Loucy (cell line): Measurements from ENCODE around the gene B3GALNT1.
"Not testable (repeated sequence)": the region's sequence is repeated elsewhere in the genome, so short reads cannot be mapped to it uniquely, and the experiment has no call there.

Experiments
- H2AFZ ChIP-seq: fragments of 200-600 bp; sonication (generic); 2 replicates; pipeline ENCODE4 v1.6.0; 2016; ENCODE audit warnings: antibody characterized with exemption, mild to moderate bottlenecking, low read length, moderate library complexity
- H3F3A ChIP-seq: fragments of 200-600 bp; 2 replicates; pipeline ENCODE4 v1.6.0; 2016; ENCODE audit warnings: antibody characterized with exemption, low read depth, mild to moderate bottlenecking
- H3K27me3 ChIP-seq: fragments of 200-600 bp; sonication (generic); 2 replicates; pipeline ENCODE4 v1.6.1; 2014; ENCODE audit warnings: low read length, mild to moderate bottlenecking; ENCODE audit not compliant: insufficient read depth, poor library complexity, severe bottlenecking
- H3K36me3 ChIP-seq: fragments of 200-600 bp; sonication (generic); 2 replicates; pipeline ENCODE4 v1.6.1; 2016; ENCODE audit warnings: low read length; ENCODE audit not compliant: insufficient read depth
- H3K4me1 ChIP-seq: fragments of 200-600 bp; sonication (generic); 2 replicates; pipeline ENCODE4 v1.5.1; 2014; ENCODE audit warnings: low read length, mild to moderate bottlenecking; ENCODE audit not compliant: insufficient read depth, poor library complexity, severe bottlenecking
- H3K4me2 ChIP-seq: fragments of 200-600 bp; sonication (generic); 2 replicates; pipeline ENCODE4 v1.6.0; 2014; ENCODE audit warnings: antibody characterized with exemption, low read length, low read depth, mild to moderate bottlenecking; ENCODE audit not compliant: poor library complexity, severe bottlenecking
- H3K4me3 ChIP-seq: fragments of 200-600 bp; sonication (generic); 2 replicates; pipeline ENCODE4 v1.5.1; 2014; ENCODE audit warnings: low read length, mild to moderate bottlenecking, mixed read lengths; ENCODE audit not compliant: poor library complexity, severe bottlenecking
- H3K79me2 ChIP-seq: fragments of 200-600 bp; sonication (generic); 2 replicates; pipeline ENCODE4 v1.6.1; 2014; ENCODE audit warnings: low read length; ENCODE audit not compliant: insufficient read depth
- H3K9ac ChIP-seq: fragments of 200-600 bp; sonication (generic); 2 replicates; pipeline ENCODE4 v1.6.0; 2014; ENCODE audit warnings: mild to moderate bottlenecking, low read depth, low read length, moderate library complexity; ENCODE audit not compliant: poor library complexity, severe bottlenecking
- H3K9me2 ChIP-seq: fragments of 200-600 bp; sonication (generic); replicated peaks from 2 replicates; pipeline ENCODE4 v1.6.1; 2016; ENCODE audit warnings: low read depth, low read length, mixed read lengths
- H3K9me3 ChIP-seq: fragments of 200-600 bp; sonication (generic); 2 replicates; pipeline ENCODE4 v1.6.1; 2014; ENCODE audit warnings: mild to moderate bottlenecking, antibody characterized with exemption, low read length, low read depth; ENCODE audit not compliant: insufficient read depth
- H4K20me1 ChIP-seq: fragments of 200-600 bp; sonication (generic); 2 replicates; pipeline ENCODE4 v1.6.0; 2014; ENCODE audit warnings: antibody characterized with exemption, low read length, mild to moderate bottlenecking; ENCODE audit not compliant: insufficient read depth, poor library complexity, severe bottlenecking
- EZH2phosphoT487 ChIP-seq: fragments of 200-600 bp; IDR thresholded peaks from 2 replicates; pipeline ENCODE4 v1.6.1; 2018; ENCODE audit warnings: antibody characterized with exemption, mild to moderate bottlenecking, moderate library complexity, borderline replicate concordance
- TF ChIP-seq, protein P1 (sequence below): fragments of 200-600 bp; sonication (generic); conservative IDR thresholded peaks from 2 replicates; pipeline ENCODE4 v1.5.1; 2014; ENCODE audit warnings: mild to moderate bottlenecking, antibody characterized with exemption, low read length

Gene B3GALNT1

GRCh38 chr3:161035711-161036110, 69.4 kb downstream of the B3GALNT1 start:
- Histone ChIP-seq H3K9me2 (no peaks in the 10 kb centered on the region), H4K20me1 (no peaks in the 10 kb centered on the region), H3K4me1 (peaks cover 44% of the 10 kb centered on the region), H3F3A (peaks cover 10% of the 10 kb centered on the region), H3K4me3 (peak overlapping the region; percentile 69), H3K27me3 (no peaks in the 10 kb centered on the region), H3K9me3 (peaks cover 6% of the 10 kb centered on the region; the same call in 1 of the 2 replicates), H3K4me2 (peak overlapping the region; percentile 92), H3K36me3 (no peaks in the 10 kb centered on the region), H3K9ac (peak overlapping the region; percentile 71), H3K79me2 (no peaks in the 10 kb centered on the region; the same call in 1 of the 2 replicates), H2AFZ (peak overlapping the region; percentile 30; the same call in 1 of the 2 replicates)
- TF ChIP-seq EZH2phosphoT487 = no peak
- TF ChIP-seq, protein P1, sequence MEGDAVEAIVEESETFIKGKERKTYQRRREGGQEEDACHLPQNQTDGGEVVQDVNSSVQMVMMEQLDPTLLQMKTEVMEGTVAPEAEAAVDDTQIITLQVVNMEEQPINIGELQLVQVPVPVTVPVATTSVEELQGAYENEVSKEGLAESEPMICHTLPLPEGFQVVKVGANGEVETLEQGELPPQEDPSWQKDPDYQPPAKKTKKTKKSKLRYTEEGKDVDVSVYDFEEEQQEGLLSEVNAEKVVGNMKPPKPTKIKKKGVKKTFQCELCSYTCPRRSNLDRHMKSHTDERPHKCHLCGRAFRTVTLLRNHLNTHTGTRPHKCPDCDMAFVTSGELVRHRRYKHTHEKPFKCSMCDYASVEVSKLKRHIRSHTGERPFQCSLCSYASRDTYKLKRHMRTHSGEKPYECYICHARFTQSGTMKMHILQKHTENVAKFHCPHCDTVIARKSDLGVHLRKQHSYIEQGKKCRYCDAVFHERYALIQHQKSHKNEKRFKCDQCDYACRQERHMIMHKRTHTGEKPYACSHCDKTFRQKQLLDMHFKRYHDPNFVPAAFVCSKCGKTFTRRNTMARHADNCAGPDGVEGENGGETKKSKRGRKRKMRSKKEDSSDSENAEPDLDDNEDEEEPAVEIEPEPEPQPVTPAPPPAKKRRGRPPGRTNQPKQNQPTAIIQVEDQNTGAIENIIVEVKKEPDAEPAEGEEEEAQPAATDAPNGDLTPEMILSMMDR = no peak

DNA sequence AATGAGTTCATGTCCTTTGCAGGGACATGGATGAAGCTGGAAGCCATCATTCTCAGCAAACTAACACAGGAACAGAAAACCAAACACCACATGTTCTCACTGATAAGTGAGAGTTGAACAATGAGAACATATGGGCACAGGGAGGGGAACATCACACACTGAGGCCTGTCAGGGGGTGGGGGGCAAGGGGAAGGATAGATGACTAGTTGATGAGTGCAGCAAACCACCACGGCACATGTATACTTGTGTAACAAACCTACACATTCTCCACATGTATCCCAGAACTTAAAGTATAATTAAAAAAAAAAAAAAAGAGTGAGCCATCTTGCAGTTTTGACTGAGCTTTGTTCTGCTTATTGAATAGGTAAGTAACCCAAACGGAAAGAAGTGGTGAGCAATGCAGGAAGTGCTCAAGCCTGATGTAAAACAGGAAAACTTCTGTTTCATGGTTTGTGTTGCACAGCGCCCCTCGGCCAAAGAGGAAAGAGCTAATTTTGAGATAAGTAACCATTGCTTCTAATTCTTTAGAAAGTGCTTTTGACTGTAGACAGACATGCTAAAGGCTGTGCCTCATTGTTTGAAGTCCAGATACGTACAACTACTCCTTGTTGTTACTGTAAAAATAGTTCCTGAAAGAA, 70.1 kb downstream of the B3GALNT1 start:
- Histone ChIP-seq H3K4me1 (peaks cover 38% of the 10 kb centered on the region), H3K4me3 (peak overlapping the region; percentile 69), H2AFZ (peak overlapping the region; percentile 30; the same call in 1 of the 2 replicates), H3K9ac (peak overlapping the region; percentile 71), H3K4me2 (peak overlapping the region; percentile 92)
- H3K27me3 ChIP-seq, H3F3A ChIP-seq, H3K79me2 ChIP-seq, H3K9me2 ChIP-seq, H3K36me3 ChIP-seq, H3K9me3 ChIP-seq, H4K20me1 ChIP-seq: not testable (repeated sequence)
- TF ChIP-seq, protein P1 = peak; percentile 50
